Right atrium auricular region (tissue), 2 donors: Measurements from ENCODE around the gene QARS1. TPM values are rescaled to one million over a fixed set of nuclear protein-coding genes. Genes with fewer than 3 reads are reported as not detected.

Experiments used
- DNase-seq: peaks from one replicate; pipeline ENCODE4 v3.0.0-alpha.2; 2019; ENCODE audit warnings: low spot score
- H3K27ac ChIP-seq, 2 donors: fragments of 200-600 bp; sonication (generic); 1 replicate in 1 of 2; 2 replicates in 1 of 2; pipeline ENCODE4 v1.5.1; 2016 to 2019
- H3K27me3 ChIP-seq, 2 donors: fragments of 200-600 bp; sonication (generic); one replicate each; pipeline versions ENCODE4 v1.5.1 to v1.6.0; 2017 to 2019
- H3K36me3 ChIP-seq: fragments of 200-600 bp; sonication (generic); one replicate; pipeline ENCODE4 v1.5.1; 2016
- H3K4me1 ChIP-seq, 2 donors: fragments of 200-600 bp; sonication (generic); one replicate each; pipeline versions ENCODE4 v1.5.1 to v1.6.0; 2017 to 2019
- H3K4me3 ChIP-seq, 2 donors: fragments of 200-600 bp; sonication (generic); 1 replicate in 1 of 2; 2 replicates in 1 of 2; pipeline ENCODE4 v1.5.1; 2017 to 2019; ENCODE audit warnings: mild to moderate bottlenecking in 1 of 2, moderate library complexity in 1 of 2
- H3K9me3 ChIP-seq, 2 donors: fragments of 200-600 bp; sonication (generic); one replicate each; pipeline ENCODE4 v1.5.1; 2019
- total RNA-seq, 2 donors: library from RNA; depleted of rRNA; stranded (reverse); fragments of >200 nt; gene quantifications; one replicate each; pipeline ENCODE4 v1.1.0, GENCODE V29; 2016
- TF ChIP-seq, protein P1 (sequence below), 2 donors: fragments of 200-600 bp; sonication (generic); IDR thresholded peaks; one replicate each; pipeline ENCODE4 v1.5.1; 2019; ENCODE audit warnings: antibody characterized with exemption in 2 of 2

QARS1 gene
- total RNA-seq, 2 donors from 2014 or later, result 118 to 138 TPM

GRCh38 chr3:49093853-49094767 lies 10.4 kb downstream of the QARS1 start, which contains the start of gene QRICH1:
Gene QRICH1, minus strand, starts transcription at chr3:49094071. Its CDS starts 17,054 bp downstream, at chr3:49077017.
- TF ChIP-seq, protein P1, sequence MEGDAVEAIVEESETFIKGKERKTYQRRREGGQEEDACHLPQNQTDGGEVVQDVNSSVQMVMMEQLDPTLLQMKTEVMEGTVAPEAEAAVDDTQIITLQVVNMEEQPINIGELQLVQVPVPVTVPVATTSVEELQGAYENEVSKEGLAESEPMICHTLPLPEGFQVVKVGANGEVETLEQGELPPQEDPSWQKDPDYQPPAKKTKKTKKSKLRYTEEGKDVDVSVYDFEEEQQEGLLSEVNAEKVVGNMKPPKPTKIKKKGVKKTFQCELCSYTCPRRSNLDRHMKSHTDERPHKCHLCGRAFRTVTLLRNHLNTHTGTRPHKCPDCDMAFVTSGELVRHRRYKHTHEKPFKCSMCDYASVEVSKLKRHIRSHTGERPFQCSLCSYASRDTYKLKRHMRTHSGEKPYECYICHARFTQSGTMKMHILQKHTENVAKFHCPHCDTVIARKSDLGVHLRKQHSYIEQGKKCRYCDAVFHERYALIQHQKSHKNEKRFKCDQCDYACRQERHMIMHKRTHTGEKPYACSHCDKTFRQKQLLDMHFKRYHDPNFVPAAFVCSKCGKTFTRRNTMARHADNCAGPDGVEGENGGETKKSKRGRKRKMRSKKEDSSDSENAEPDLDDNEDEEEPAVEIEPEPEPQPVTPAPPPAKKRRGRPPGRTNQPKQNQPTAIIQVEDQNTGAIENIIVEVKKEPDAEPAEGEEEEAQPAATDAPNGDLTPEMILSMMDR (IDR thresholded peaks at IDR 0.05), result peak; percentile 12 to 63
- Histone ChIP-seq H3K4me1 (peaks cover 0 to 54% of the 10 kb centered on the region in 2 donors), H3K36me3 (peaks cover 21% of the 10 kb centered on the region), H3K9me3 (no peaks in the 10 kb centered on the region), H3K27ac (peak within 1 kb of the TSS; percentile 95 to 96), H3K27me3 (no peaks in the 10 kb centered on the region), H3K4me3 (peak within 1 kb of the TSS; percentile 87 to 99)
- peak; percentile 98 for DNase-seq

- Histone ChIP-seq H3K9me3 (no peaks in the 10 kb centered on the region), H3K4me3 (peak overlapping the region; percentile 87 to 99), H3K27me3 (no peaks in the 10 kb centered on the region), H3K4me1 (peaks cover 0 to 48% of the 10 kb centered on the region in 2 donors), H3K27ac (peak overlapping the region; percentile 95 to 96), H3K36me3 (peaks cover 12% of the 10 kb centered on the region)
- TF ChIP-seq, protein P1 (IDR thresholded peaks at IDR 0.05), result no peak
- peak; percentile 66 for DNase-seq
Observed at GRCh38 chr3:49092938-49093852, 11.4 kb downstream of the QARS1 start.

DNA sequence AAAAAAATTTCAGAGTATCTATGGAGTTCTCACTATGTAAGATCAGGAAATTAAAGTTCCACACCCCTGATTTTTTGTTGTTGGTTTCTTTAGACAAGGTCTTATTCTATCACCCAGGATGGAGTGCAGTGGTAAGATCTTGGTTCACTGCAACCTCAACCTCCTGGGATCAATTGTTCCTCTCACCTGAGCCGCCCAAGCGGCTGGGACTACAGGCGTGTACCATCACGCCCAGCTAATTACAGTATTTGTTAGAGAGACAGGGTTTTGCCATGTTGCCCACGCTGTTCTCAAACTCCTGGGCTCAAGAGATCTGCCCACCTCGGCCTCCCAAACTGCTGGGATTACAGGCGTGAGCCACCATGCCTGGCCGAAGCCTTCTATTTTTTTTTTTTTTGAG lies 23.1 kb downstream of the QARS1 start:
- no peak for DNase-seq
- Histone ChIP-seq H3K27ac (no peak overlapping the region), H3K27me3 (no peaks in the 10 kb centered on the region), H3K4me3 (no peak overlapping the region), H3K9me3 (no peaks in the 10 kb centered on the region), H3K36me3 (peaks cover 16% of the 10 kb centered on the region), H3K4me1 (peaks cover 0 to 5% of the 10 kb centered on the region in 2 donors)
- TF ChIP-seq, protein P1 (IDR thresholded peaks at IDR 0.05), result no peak

DNA sequence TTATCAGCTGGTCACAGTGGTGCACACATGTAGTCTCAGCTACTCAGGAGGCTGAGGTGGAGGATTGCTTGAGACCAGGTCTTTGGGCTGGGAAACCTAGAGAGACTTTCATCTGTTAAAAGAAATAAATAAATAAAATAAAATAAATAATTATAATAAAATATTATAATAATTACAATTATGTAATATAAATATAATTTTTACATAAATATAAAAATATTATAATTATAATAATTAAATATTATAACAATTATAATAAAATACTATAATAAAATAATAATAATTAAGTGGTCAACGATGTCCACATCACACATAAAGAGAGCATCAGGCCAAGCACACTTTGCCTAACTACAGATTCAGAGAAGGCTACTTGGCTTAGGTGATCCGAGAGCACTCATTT lies 25.3 kb downstream of the QARS1 start:
- TF ChIP-seq, protein P1 (IDR thresholded peaks at IDR 0.05), result no peak
- Histone ChIP-seq H3K4me3 (no peak overlapping the region), H3K4me1 (peaks cover 0 to 5% of the 10 kb centered on the region in 2 donors), H3K36me3 (peaks cover 32% of the 10 kb centered on the region), H3K9me3 (no peaks in the 10 kb centered on the region), H3K27ac (no peak overlapping the region), H3K27me3 (no peaks in the 10 kb centered on the region)
- no peak for DNase-seq

GRCh38 chr3:49076646-49077045 lies 27.9 kb downstream of the QARS1 start:
- H3K4me3 ChIP-seq, result no peak overlapping the region
- peaks cover 0 to 5% of the 10 kb centered on the region in 2 donors for H3K4me1 ChIP-seq
- H3K27me3 ChIP-seq, result no peaks in the 10 kb centered on the region
- H3K9me3 ChIP-seq, result no peaks in the 10 kb centered on the region
- H3K27ac ChIP-seq, result no peak overlapping the region
- no peak for DNase-seq
- H3K36me3 ChIP-seq, result peaks cover 55% of the 10 kb centered on the region
- TF ChIP-seq, protein P1 (IDR thresholded peaks at IDR 0.05), result no peak
